Peyer's patch (tissue), 4 donors: Measurements from ENCODE around the gene NABP2.

Source experiments
- CTCF ChIP-seq, 6 experiments: fragments of 450-650 bp in 4 of 6; fragments of 200-600 bp in 2 of 6; sonication (generic) in 1 of 6; IDR thresholded peaks; one replicate each; pipeline ENCODE4 v1.5.1; 2017 to 2019; ENCODE audit warnings: antibody characterized with exemption in 6 of 6, mild to moderate bottlenecking in 3 of 6, moderate library complexity in 1 of 6
- POLR2A ChIP-seq, 2 donors: fragments of 450-650 bp; IDR thresholded peaks; one replicate each; pipeline ENCODE4 v1.5.1; 2017; ENCODE audit warnings: antibody characterized with exemption in 2 of 2, mild to moderate bottlenecking in 2 of 2, moderate library complexity in 2 of 2

GRCh38 chr12:56202366-56202765 is 21.8 kb upstream of the NABP2 start:
- TF ChIP-seq CTCF (IDR thresholded peaks at IDR 0.05) (no peak), POLR2A (IDR thresholded peaks at IDR 0.05) (no peak)
